NCI-H446 (cell line): ENCODE data around the gene BEST2.
A peak's percentile ranks its signal among the peaks of the same experiment; 100 is the strongest.

Source experiments
- DNase-seq, 2 experiments: peaks; one replicate each; lab custom pipeline; 2025; lab: John Stamatoyannopoulos, UW

Gene BEST2

DNA sequence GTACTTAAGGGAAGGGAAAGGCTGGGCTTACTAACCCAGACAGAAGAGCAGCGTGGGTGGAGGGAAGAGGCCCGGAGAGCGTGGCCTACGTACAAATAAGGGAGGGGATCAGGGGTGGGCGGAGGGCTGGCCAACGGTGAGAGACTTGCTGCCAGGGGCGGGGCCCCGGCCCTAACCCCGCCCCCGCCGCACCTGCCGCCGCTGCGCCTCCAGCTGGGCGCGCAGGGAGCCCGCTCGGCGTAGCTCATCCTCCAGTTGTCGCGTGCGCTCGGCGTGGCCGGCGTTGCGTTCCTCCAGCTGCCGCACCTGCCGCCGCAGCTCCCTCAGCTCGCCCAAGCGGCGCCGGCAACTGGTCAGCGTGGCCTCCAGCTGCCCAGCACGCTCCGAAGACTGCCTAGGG, 18.1 kb downstream of the BEST2 start:
- DNase-seq, result no peak

DNA sequence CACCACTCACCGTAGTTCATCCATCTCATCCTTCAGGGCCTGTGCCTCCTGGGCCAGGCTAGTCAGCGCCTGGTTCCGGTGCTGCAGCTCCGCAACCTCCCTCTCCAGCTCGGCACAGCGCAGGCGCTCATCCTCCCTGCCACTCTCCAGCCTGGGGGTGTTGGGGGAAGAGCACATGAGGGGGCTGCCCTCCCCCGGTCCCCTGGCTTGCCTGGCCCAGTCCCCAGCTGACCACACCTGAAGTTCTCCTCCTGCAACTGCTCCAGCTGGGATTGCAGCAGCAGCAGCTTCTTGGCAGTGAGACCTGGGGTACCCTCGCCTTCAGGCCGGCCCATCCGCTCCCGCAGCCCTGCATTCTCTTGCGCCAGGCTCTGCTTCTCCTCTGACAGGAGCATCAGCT, 19.3 kb downstream of the BEST2 start:
- DNase-seq, result no peak

DNA sequence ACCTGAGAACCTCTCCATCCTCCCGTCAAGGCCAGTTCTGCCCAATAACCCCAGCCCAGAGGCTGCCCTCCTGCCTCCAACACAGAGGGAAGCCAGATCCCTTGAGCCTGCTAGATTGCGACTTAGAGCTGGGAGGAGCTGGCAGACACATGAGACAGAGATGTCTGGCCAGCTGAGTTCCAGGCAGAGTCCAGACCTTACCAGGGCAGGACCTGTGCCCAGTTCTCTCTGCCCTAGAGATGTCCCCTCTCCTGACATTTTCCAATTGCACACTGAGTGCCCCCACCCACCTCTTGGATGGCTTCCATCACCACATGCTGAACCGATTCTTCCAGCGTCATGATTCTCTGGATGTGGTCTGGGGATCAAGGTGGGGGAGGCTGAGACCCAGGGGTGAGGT, 20.7 kb downstream of the BEST2 start:
- no peak for DNase-seq

DNA sequence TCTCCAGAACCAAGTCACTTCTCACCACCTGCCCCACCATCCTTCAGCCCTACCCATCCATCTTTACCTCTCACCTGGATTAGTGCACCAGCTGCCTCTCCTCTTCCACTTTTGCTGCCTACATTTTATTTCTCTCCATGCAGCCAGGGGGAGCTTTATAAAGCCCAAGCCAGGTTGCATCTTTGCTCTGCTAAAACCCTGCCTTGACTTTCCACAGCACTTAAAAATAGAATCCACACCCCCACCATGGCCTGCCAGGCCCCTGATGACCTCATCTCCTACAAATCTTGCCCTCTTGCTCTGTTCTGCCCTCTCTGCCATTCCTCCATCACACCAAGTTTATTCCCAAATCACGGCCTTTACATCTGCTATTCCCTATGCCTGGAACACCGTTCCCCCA, 22.0 kb downstream of the BEST2 start:
- DNase-seq, result no peak

DNA sequence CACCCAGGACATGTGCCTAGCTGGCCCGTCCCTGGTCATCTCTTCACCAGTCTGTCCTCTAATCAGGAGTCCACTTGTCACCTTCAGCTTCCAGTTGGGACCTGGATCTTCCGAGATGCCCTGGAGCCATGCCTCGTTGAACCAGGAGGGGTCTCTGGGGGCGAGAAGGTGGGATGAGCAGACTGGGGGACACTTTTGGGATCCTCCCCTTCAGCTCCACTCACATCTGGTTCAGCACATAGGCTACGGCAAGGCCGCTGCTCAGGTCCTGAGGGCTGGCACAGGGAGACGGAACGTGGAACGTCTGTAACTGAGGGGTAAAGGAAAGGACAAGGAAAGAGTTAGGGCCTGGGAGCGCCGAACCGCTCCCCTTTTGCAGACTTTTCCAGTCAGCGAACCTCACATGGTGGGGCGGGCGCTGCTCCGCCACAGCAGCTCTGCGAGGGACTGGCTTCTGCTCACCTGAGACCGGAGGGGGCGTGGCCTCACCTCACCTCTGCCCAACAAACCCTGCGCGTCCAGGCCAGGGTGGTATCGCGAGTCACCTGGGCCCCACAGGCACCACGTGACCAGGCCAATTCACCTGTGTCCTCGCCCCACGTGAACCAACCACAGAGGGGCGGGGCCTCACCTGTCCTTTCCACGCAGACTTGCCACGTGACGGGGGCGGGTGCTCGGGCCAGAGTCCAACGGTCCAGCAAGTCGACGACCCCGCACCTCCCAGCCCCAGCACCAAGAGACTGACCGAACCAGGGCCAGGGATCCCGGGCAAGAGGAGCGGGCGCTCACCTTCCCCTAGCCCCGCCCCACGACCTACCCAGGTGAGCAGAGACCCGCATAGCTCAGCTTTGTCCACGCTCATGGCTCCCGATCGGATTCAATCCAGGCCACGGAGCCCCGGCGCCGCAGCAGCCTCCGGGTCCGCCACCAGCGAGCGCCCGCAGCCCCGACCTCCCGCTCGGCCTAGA, 23.3 kb downstream of the BEST2 start, which contains the start of gene HOOK2:
TSS of gene HOOK2 (minus strand) at position 965 of the 968 bp plus-strand sequence. CDS start at position 862, 103 bp downstream.
- no peak for DNase-seq

DNA sequence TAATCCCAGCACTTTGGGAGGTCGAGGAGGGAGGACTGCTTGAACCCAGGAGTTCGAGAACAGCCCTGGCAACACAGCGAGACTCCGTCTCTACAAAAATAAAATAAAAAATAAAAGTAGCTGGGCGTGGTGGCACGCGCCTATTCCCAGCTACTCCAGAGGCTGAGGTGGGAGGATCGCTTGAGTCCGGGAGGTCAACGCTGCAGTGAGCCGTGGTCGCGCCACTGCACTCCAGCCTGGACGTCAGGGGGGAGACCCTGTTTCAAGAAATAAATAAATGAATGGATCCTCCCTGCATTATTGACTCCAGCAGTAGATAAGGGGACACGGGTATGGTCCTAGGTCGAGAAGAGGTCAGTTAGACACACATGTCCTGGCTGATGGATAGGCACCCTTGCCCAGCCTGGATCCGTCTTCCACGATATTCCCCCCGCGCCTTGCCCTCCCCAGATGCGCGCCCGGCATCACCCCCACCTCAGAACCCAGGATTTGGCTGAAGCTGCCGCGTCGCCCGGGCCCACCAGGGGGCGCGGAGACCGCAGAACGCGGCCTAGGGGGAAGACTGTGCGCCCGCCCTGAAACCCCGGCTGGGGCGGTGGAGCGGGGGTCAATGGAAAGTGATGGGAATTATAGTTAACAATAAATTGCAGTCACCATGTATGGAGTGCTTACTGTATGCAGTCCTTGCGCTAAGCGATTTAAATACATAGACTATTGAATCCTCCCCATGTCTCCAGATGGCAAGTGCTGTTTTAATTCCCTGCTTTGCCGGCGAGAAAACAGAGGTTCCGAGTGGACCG, 25.8 kb downstream of the BEST2 start:
- peak; percentile 69 to 87 for DNase-seq

DNA sequence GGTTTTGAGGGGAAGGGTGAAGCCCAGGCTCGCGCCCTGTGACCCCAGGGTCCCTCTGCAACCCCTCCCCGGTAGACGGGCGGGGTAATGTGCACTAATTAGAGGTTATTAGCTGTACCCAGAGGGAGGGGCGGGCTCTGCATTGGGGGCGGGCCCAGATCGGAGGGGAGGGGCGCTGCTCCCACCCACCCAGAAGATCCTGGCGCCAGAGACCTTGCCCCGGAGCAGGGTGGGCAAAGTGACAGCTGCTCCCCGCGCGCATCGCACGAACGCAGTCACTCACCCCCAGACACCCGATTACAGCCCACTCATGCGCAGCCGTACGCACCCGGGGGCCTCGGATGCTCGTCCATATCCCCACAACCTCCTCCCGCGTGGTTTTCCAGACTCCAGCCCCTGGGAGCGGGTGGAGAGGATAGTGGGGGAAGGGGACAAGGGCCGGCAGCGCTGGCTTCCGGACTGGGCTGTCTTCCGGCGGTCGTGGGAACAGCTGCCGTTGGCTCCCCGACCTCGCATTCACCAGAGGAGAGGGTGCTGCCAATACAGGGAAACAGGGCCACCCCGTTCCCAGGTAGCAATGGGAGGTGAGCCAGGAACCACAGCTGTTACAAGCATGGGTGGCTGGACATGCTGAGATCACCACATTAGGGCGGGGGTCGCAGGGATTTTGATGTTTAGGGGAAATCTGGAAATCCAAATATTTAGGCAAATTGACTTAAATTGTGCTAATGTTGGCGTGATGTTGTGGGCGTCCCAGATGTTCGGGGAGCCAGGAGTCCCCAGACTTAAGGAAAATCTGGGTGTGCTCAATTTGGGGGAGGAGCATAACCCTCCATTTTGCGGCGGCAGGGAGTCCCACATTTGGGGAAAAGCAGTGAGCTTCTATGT, 26.7 kb downstream of the BEST2 start:
- peak; percentile 63 to 85 for DNase-seq

DNA sequence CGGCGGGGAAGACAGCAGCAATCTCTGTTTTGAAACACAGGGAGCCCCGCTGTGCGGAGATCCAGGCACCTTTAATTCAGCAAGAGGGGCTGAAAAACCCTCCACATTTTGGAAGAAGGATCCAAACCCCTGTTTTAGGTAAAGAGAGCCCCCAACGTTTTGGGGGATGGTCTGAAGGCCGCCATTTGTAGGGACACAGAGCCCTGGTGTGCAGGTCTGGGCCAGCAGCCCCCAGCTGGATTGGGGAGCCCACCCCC, 27.2 kb downstream of the BEST2 start:
- no peak for DNase-seq

DNA sequence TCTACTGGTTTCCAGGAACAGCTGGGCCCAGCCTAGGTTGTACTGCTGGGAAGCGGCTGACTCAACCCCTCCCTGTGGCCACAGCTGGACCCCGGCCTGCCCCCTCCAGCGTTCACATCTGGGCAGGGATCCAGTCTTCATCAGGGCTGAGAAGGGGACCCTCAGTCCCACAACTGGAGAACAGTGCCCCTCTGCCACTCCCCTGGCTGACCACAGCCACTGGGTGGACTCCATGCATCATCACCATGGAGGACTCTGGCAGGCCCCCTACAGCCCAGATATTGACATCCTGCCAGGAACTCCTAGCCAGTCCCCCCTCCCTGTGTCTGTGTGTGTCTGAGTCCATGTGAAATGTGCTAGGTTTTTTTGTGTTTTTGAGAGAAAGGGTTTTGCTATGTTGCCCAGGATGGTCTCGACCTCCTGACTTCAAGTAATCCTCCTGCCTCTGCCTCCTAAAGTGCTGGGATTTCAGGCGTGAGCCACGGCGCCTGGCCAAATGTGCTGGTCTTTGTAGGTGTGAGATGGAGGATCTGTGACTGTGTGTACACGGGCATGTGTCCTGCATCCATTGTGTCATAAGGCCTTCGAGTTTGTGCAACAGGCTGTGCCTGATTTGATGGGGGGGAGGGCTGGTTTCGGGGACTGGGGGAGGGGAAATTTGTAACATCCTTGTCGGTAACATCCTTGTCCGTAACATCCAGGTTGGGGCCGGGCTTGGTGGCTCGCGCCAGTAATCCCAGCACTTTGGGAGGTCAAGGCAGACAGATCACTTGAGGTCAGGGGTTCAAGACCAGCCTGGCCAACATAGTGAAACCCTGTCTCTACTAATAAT, 27.8 kb downstream of the BEST2 start:
- peak in 1 of 2 experiments; percentile 50 for DNase-seq

DNA sequence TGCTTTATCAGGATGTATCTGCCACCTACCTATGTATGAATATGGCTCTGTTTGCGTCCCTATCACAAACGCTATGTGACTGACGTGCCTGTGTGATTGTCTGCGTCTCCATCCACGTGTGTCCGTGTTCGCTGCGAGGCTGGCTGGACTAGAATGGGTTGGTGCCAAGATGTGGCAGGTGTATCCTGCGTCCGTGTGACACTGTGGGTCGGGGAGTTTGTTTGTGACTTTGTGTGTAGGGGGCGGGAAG, 30.5 kb downstream of the BEST2 start:
- DNase-seq, result no peak

DNA sequence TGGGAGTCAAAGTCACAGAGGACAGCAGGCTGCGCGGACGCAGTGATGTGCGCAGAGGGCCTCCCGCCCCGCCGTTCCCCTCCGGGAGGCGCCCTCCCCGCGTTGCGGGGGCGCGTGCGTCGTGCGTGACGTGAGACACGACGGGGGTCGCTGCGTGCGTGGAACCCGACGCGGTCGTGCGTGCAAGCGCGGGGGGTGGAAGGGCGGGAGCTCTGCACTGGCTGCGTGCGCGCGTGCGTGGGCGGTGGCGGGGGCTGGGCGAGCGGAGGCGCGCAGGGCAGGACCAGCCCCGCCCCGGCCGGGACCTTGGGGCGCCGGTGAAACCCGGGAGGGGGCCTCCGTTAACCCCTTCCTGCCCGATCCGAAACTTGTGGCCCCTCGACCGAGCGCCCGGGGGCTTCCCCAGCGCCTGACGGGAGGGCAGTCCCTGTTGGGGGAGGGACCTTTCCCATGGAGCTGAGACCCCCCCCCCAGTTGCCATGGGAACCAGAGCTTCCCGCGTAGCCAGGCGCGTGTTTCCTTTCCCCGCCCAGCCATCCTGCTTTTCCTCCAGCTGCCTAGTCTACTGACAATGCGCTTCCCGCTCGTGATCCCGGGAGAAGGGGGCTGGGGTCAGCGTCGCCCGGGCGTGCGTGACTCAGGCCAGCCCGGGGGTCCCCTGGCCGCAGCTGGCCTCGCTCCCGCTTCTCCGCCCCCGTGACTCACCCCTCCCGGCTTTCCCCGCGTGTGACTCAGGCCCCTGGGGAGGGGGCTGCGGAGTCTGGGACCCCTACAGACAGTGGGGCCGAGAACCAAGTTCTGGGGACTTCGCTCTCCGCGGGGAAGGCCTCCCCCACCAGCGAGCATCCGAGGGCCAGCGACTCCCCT, 31.1 kb downstream of the BEST2 start:
- DNase-seq, result peak in 1 of 2 experiments; percentile 47

DNA sequence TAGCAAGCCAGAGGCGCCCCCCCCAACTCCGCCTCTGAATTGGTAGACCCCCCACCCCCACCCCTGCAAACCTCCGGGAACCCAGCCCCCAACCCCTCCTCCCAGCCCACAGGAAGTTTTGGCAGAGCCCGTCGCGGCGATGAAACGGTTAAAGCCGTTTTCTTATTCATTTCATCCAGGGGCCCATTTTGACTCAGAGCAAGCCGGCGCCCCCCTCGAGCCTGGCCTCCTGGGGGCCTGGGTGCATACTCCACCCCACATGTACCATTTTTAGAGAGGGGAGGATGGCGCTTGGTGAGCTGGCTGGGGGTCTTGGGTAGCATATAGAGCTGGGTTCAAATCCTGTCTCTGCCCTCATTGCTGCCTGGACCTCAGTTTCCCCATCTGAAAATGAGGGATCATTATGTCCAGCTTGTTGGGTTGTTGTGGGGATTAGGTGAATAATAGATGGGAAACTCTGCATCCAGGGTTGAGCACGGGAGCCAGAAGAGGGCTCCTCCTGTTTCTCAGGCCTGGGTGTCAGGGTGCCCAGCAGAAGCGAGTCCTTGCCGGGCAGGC, 31.8 kb downstream of the BEST2 start:
- DNase-seq, result no peak

DNA sequence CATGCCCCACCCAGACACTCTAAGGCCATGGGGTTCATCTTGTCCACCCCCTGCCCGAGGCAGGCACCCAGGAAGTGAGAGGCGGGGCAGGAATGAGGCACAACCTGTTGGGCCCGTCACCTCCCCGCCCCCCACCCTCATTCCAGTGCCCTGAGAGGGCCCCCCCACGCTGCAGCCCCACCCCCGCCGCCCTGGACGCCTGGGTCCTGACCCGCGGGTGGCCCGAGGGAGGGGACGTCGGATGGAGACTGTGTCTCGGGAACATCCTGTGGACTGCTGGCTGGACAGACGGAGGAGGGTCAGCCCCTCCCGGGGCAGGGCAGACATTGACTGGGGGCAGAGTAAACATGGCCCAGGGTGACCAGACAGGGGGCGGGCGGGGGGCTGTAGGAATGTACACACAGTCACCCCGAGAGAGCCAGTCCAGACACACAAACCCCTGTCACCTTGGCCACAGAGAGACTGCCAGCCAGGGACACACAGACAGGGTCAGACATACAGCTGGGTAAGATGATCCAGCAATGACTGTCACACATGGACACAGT, 32.3 kb downstream of the BEST2 start:
- no peak for DNase-seq

DNA sequence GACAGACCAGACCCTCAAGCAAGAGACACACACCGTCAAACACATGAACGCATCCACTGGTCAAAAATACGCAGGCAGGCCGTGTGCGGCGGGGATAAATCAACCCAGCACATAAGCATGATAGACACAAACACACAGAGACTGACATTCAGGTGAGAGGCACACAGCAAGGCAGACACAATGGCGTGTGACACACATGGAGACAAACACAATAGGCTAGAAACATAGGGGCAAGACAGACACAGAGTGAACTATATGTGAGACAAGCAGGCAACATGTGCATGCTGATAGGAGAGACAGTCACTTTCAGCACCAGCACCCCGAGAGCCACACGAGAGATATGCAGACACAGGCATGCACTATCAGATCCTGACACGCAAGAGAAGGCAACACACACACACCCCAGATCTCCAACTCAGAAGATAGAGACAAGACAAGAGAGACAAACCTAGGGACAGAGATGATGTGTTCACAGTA, 32.8 kb downstream of the BEST2 start:
- no peak for DNase-seq

DNA sequence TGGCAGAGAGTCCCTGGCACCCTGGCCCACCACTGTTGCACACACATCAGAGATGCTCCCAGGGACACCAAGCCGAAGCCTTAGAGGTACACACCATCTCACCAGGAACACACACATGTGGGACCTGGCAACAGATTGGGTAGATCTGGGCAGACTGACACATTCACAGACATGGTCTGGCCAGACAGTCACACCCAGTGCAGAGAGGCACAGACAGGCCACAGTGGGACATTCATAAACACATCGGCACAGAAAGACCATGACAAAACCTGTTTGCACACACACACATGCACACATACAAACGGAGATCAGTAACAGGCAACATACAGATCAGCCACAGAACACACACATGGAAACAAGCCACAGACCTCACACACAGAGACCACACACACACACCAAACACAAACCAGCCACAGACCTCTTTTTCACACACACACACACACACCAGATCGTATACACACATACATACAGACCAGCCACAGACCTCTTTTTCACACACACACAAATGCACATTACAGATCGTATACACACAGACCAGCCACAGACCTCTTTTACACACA, 33.4 kb downstream of the BEST2 start:
- DNase-seq, result no peak

DNA sequence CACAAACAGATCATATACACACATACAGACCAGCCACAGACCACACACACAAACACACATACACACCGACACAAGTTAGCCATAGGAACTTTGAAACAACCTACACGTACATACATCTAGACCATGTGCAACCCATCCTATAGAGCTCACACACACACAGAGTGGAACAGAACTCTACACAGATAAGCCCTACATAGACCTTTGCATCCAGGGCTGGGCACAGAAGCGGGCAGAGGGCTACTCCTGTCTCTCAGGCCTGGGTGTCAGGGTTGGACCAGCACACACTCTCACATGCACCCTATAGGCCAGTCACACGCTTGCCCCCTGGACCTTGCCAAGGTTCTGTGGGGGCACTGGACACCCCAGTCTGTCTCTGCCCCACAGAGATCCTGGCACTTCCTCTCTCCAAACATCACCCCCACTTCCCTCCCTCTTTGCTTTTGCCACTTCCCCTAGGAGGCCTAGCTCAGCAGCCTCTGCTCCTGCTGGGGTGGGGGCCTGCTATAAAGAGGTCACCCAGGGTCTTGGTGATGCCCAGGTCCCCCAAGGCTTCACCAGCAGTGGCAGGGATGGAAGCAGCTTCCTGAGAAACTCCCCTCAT, 33.9 kb downstream of the BEST2 start:
- DNase-seq, result no peak

DNA sequence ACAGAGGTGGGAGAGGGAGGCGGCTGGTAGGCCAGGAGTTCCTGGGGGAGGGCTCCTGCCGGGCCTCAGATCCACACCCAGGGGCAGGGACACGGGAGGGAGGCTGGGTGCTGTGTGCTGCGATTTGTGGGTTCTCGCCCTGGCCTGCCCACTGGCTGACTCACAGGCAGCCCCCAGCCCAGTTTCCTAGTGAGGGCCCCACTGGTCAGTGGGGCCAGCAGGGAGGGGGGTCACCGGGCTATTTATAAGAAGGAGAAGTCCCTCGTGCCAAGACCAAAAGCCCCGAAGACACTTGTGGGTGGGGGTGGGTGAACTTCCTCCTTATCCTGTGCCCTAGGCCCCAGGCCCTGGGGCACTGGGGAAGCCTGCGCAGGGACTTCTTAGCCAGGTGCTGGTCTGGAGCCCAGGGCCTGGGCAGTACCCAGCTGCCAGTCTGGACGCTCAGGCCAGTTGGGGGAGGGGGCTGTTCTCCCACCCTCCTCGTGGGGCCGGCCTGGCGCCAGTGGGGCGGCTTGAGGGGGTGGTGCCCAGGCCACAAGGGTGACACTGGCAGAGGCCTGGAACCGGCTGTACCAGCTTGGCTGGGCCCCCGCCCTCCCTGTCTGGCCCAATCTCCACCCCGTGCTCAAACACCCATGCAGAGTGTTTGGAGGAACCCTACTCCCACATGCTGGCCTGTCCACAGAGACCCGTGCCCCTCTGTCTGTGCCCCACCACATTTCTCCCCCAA, 34.7 kb downstream of the BEST2 start:
- DNase-seq, result no peak

DNA sequence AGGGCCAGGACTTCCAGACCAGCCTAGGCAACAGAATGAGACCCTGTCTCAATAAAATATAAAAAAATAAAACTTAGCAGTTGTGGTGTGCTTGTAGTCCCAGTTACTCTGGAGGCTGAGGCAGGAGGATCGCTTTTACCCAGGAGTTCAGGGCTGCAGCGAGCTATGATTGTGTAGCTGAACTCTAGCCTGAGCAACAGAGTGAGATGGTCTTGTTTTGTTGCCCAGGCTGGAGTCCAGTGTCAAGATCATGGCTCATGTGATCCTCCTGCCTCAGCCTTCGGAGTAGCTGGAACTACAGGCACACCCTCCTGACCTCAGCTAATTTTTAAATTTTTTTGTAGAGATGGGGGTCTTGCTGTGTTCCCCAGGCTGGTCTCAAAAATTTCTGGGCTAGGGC, 35.4 kb downstream of the BEST2 start:
- DNase-seq, result no peak
